Activated CD4-positive, alpha-beta T cell treated with anti-CD3 and anti-CD28 coated beads, Interleukin-2, amount 10 ng/mL, durations not matched to agents 7 days and 5 days (primary cell): ENCODE data around the gene ULK1. TPM values are rescaled to one million over a fixed set of nuclear protein-coding genes. Genes with fewer than 3 reads are reported as not detected.

ENCODE experiments used
- CTCF ChIA-PET: fragments of 350-600 bp; sonication (Branson Sonifier 250); formaldehyde crosslinking; loops from one replicate; lab custom pipeline; 2021; ENCODE audit warnings: antibody characterized with exemption; lab: Charles Lee
- POLR2A ChIA-PET: fragments of 350-600 bp; sonication (Branson Sonifier 250); formaldehyde crosslinking; loops from one replicate; lab custom pipeline; 2021; ENCODE audit warnings: antibody characterized with exemption; lab: Charles Lee
- DNase-seq: peaks from one replicate; pipeline ENCODE4 v3.0.0-alpha.2; 2020
- H3K27ac Mint-ChIP-seq: one replicate; pipeline ENCODE4 v1.8.0; 2021; ENCODE audit warnings: mild to moderate bottlenecking, moderate library complexity, mixed read lengths
- H3K27me3 Mint-ChIP-seq: one replicate; pipeline ENCODE4 v1.8.0; 2021; ENCODE audit warnings: mixed read lengths
- H3K36me3 Mint-ChIP-seq: one replicate; pipeline ENCODE4 v1.8.0; 2021; ENCODE audit warnings: low read depth, mixed read lengths
- H3K4me1 Mint-ChIP-seq: one replicate; pipeline ENCODE4 v1.8.0; 2021; ENCODE audit warnings: mixed read lengths
- H3K4me3 Mint-ChIP-seq: one replicate; pipeline ENCODE4 v1.8.0; 2021; ENCODE audit warnings: mild to moderate bottlenecking, moderate library complexity, mixed read lengths
- H3K9me3 Mint-ChIP-seq: one replicate; pipeline ENCODE4 v1.8.0; 2021; ENCODE audit warnings: mixed read lengths
- total RNA-seq, 2 experiments: library from RNA; stranded (reverse); gene quantifications; one replicate each; pipeline ENCODE4 v1.2.3, GENCODE V29; 2021

Gene ULK1
- total RNA-seq, 2 experiments from 2014 or later = 28.1 to 36.1 TPM

GRCh38 chr12:131855521-131856142 is 38.8 kb upstream of the ULK1 start:
- Mint-ChIP-seq H3K4me3 (no peak overlapping the region), H3K27me3 (peaks cover 3% of the 10 kb centered on the region), H3K4me1 (peaks cover 5% of the 10 kb centered on the region), H3K36me3 (no peaks in the 10 kb centered on the region), H3K27ac (no peak overlapping the region), H3K9me3 (no peaks in the 10 kb centered on the region)
- ChIA-PET CTCF (no interaction called here), POLR2A (no interaction called here)
- no peak for DNase-seq

DNA sequence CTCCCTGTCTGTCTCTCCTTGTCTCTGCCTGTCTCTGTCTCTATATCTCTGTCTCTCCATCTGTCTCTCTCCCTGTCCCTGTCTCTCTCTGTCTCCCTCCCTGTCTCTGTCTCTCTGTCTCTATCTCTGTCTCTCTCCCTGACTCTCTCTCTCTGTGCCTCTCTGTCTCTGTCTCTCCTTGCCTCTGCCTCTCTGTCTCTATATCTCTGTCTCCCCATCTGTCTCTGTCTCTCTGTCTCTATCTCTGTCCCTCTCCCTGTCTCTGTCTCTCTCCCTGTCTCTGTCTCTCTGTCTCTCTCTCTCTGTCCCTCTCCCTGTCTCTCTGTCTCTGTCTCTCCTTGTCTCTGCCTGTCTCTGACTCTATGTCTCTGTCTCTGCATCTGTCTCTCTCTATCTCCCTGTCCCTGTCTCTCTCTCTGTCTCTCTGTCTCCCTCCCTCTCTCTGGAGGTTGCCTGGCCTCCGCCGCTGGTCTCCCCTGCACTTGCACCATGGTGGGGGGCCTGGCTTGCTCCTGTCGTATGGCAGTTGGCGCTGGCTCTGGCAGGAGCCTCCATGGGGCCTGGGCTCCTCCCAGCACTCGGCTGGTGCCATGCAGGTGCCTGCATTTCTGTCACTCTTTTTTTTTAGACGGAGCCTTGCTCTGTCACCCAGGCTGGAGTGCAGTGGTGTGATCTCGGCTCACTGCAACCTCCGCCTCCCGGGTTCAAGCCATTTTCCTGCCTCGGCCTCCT is 37.9 kb upstream of the ULK1 start:
- DNase-seq = no peak
- CTCF ChIA-PET = no interaction called here
- H3K27me3 Mint-ChIP-seq = peaks cover 3% of the 10 kb centered on the region
- H3K36me3 Mint-ChIP-seq = no peaks in the 10 kb centered on the region
- peaks cover 12% of the 10 kb centered on the region for H3K4me1 Mint-ChIP-seq
- no peaks in the 10 kb centered on the region for H3K9me3 Mint-ChIP-seq
- no peak overlapping the region for H3K27ac Mint-ChIP-seq
- POLR2A ChIA-PET = no interaction called here
- H3K4me3 Mint-ChIP-seq = no peak overlapping the region

DNA sequence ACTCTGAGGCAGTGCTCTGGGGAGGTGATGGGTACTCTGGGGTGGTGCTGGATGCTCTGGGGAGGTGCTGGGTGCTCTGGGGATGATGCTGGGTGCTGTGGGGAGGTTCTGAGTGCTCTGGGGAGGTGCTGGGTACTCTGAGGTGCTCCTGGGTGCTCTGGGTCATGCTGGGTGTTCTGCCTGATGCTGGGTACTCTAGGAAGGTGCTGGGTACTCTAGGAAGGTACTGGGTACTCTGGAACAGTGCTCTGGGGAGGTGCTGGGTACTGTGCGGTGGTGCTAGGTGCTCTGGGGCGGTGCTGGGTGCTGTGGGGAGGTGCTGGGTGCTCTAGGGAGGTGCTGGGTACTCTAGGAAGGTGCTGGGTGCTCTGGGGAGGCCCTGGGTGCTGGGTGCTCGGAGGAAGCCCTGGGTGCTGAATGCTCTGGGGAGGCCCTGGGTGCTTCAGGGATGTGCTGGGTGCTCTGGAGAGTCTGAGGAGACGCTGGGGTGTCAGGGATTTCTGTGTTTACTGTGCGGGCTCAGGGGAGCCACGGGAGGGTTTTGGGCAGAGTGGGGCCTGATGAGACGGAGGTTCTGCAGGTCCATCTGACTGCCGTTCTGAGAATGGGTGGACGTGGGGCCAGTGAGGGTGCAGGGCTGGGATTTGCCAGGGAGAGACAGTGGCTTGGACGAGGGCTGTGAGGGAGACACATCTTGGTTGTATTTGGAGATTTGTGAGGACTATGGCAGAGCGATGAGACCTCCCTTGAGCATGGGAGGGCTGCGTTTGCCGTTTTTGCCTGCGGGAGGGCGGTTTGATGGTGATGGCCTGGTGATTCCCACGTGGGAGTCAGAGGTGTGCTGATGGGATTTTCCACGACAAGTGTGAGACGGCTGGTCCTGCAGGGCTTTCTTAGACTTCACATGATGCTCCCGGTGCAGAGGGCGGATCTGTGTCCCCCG is 36.2 kb upstream of the ULK1 start:
- peak overlapping the region; percentile 19 for H3K27ac Mint-ChIP-seq

GRCh38 chr12:131860472-131861260 is 33.8 kb upstream of the ULK1 start:
- ChIA-PET CTCF (no interaction called here), POLR2A (no interaction called here)
- H3K27me3 Mint-ChIP-seq = peaks cover 3% of the 10 kb centered on the region
- no peaks in the 10 kb centered on the region for H3K9me3 Mint-ChIP-seq
- peak; percentile 23 for DNase-seq
- peaks cover 12% of the 10 kb centered on the region for H3K4me1 Mint-ChIP-seq
- no peaks in the 10 kb centered on the region for H3K36me3 Mint-ChIP-seq
- H3K4me3 Mint-ChIP-seq = peak overlapping the region; percentile 25
- peak overlapping the region; percentile 86 for H3K27ac Mint-ChIP-seq

More for the DNA sequence above, 36.2 kb upstream of the ULK1 start:
- peaks cover 12% of the 10 kb centered on the region for H3K4me1 Mint-ChIP-seq
- no peaks in the 10 kb centered on the region for H3K9me3 Mint-ChIP-seq
- DNase-seq = no peak
- H3K4me3 Mint-ChIP-seq = no peak overlapping the region
- H3K27me3 Mint-ChIP-seq = peaks cover 3% of the 10 kb centered on the region
- no peaks in the 10 kb centered on the region for H3K36me3 Mint-ChIP-seq
- CTCF ChIA-PET = no interaction called here
- POLR2A ChIA-PET = no interaction called here

DNA sequence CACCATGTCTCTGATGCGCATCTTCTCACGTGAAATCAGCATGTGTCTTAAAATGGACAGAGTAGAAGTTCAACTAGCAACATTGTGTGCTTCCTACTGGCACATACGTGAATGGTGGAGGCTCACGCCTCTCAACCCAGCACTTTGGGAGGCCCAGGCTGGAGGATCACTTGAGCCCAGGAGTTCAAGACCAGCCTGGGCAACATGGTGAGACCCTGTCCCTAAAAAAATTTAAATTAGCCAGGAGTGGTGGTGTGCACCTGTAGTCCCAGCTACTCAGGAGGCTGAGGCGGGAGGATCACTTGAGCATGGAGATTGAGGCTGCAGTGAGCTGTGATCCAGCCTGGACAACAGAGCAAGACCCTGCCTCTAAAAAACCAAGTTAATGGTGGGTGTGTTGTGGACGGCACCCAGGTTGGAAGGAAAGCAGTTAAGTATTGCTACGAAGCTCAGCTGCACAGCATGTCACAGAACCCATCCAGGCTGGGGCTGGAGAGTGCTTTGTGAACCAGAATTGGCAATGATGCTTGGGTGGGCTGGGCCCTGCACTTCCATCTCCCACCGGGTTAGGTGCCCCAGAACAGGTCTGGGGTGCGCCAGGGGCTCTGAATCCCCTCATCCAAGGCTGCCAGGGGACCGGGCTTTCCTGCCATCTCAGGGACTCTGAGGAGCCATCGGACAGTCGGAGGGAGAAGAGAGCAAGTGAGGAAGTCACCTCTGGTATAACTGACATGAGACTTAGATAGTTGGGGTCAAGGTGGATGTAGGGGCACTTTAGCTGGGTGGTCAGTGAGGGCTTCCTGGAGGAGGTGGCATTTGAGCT is 33.0 kb upstream of the ULK1 start:
- H3K9me3 Mint-ChIP-seq = no peaks in the 10 kb centered on the region
- no peaks in the 10 kb centered on the region for H3K36me3 Mint-ChIP-seq
- DNase-seq = no peak
- peaks cover 12% of the 10 kb centered on the region for H3K4me1 Mint-ChIP-seq
- peak overlapping the region; percentile 25 for H3K4me3 Mint-ChIP-seq
- H3K27me3 Mint-ChIP-seq = no peaks in the 10 kb centered on the region
- ChIA-PET CTCF (no interaction called here), POLR2A (no interaction called here)
- H3K27ac Mint-ChIP-seq = peak overlapping the region; percentile 86

GRCh38 chr12:131862084-131862441 is 32.4 kb upstream of the ULK1 start:
- peaks cover 12% of the 10 kb centered on the region for H3K4me1 Mint-ChIP-seq
- peak overlapping the region; percentile 54 for H3K27ac Mint-ChIP-seq
- ChIA-PET CTCF (no interaction called here), POLR2A (no interaction called here)
- no peak for DNase-seq
- H3K27me3 Mint-ChIP-seq = no peaks in the 10 kb centered on the region
- H3K4me3 Mint-ChIP-seq = no peak overlapping the region
- H3K9me3 Mint-ChIP-seq = no peaks in the 10 kb centered on the region
- H3K36me3 Mint-ChIP-seq = no peaks in the 10 kb centered on the region

DNA sequence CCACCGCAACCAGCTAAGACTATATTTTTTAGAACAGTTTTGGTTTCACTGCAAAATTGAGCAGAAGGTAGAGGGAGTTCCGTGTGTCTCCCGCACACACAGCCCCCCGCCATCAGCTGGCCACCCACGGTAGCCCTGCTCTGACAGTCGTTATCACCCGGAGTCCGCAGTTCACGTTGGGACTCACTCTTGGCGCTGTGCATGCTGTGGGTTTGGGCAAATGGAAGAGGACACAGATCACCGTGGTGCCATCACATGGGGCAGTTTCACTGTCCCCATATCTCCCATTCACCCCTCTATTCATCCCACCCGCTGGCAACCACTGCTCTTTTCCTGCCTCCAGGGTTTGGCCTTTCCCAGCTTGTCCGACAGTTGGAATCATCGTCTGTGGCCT is 31.8 kb upstream of the ULK1 start:
- no peak for DNase-seq
- Mint-ChIP-seq H3K4me3 (no peak overlapping the region), H3K36me3 (no peaks in the 10 kb centered on the region), H3K4me1 (peaks cover 12% of the 10 kb centered on the region), H3K9me3 (no peaks in the 10 kb centered on the region), H3K27me3 (no peaks in the 10 kb centered on the region), H3K27ac (no peak overlapping the region)
- CTCF ChIA-PET = no interaction called here
- POLR2A ChIA-PET = no interaction called here

GRCh38 chr12:131862994-131863710 is 31.3 kb upstream of the ULK1 start:
- H3K27ac Mint-ChIP-seq = no peak overlapping the region
- H3K4me3 Mint-ChIP-seq = no peak overlapping the region
- H3K27me3 Mint-ChIP-seq = no peaks in the 10 kb centered on the region
- ChIA-PET CTCF (no interaction called here), POLR2A (no interaction called here)
- no peaks in the 10 kb centered on the region for H3K36me3 Mint-ChIP-seq
- H3K9me3 Mint-ChIP-seq = no peaks in the 10 kb centered on the region
- DNase-seq = no peak
- peaks cover 12% of the 10 kb centered on the region for H3K4me1 Mint-ChIP-seq

- Mint-ChIP-seq H3K36me3 (no peaks in the 10 kb centered on the region), H3K27me3 (no peaks in the 10 kb centered on the region), H3K9me3 (no peaks in the 10 kb centered on the region), H3K27ac (no peak overlapping the region), H3K4me1 (peaks cover 12% of the 10 kb centered on the region), H3K4me3 (no peak overlapping the region)
- ChIA-PET CTCF (no interaction called here), POLR2A (no interaction called here)
- DNase-seq = no peak
Measured at GRCh38 chr12:131863711-131864396, 30.6 kb upstream of the ULK1 start.

- ChIA-PET POLR2A (no interaction called here), CTCF (no interaction called here)
- Mint-ChIP-seq H3K27ac (no peak overlapping the region), H3K4me1 (peaks cover 12% of the 10 kb centered on the region), H3K27me3 (no peaks in the 10 kb centered on the region), H3K9me3 (no peaks in the 10 kb centered on the region), H3K4me3 (no peak overlapping the region), H3K36me3 (no peaks in the 10 kb centered on the region)
- no peak for DNase-seq
Measured at GRCh38 chr12:131864469-131864868, 30.0 kb upstream of the ULK1 start.

- peaks cover 9% of the 10 kb centered on the region for H3K4me1 Mint-ChIP-seq
- no peaks in the 10 kb centered on the region for H3K9me3 Mint-ChIP-seq
- no peaks in the 10 kb centered on the region for H3K36me3 Mint-ChIP-seq
- ChIA-PET POLR2A (no interaction called here), CTCF (no interaction called here)
- no peak overlapping the region for H3K27ac Mint-ChIP-seq
- no peaks in the 10 kb centered on the region for H3K27me3 Mint-ChIP-seq
- no peak overlapping the region for H3K4me3 Mint-ChIP-seq
- DNase-seq = no peak
Measured at GRCh38 chr12:131865180-131865875, 29.1 kb upstream of the ULK1 start.
